HG02840 (cell line): ENCODE results near the gene CEP63.

Experiments
- ATAC-seq: cut with Tn5 transposase; IDR thresholded peaks from one replicate; pipeline ENCODE4 v1.9.1; 2021; ENCODE audit warnings: mild to moderate bottlenecking, moderate library complexity, moderate number of reproducible peaks; ENCODE audit not compliant: unreplicated experiment, low FRiP score

CEP63 gene

DNA sequence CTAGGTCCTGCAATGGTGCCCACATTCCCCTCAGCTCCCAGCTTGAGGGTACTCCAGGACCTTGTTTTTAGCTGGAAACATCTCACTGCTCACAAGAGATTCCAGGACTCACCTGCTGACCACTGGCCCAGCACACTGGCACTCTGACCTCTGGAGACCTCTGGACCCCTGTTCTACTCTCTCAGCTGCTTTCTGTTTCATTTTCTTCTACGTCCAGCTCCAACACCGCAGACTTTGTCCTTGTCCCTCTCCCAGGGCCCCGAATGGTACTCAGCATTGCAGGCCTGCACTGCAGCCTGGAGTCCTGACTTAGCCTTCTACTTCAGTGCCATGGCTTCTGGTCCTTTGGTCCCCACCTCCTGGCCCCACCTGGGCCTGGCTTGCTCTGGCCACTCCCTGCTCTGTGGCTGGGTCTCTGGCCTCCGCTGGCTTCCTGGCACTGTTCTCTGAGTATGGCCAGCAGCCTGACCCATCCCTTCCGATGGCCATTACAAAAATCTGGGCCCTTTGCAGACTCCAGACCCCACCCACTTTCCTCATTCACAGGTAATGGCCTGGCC lies 137.0 kb downstream of the CEP63 start:
- no peak for ATAC-seq

DNA sequence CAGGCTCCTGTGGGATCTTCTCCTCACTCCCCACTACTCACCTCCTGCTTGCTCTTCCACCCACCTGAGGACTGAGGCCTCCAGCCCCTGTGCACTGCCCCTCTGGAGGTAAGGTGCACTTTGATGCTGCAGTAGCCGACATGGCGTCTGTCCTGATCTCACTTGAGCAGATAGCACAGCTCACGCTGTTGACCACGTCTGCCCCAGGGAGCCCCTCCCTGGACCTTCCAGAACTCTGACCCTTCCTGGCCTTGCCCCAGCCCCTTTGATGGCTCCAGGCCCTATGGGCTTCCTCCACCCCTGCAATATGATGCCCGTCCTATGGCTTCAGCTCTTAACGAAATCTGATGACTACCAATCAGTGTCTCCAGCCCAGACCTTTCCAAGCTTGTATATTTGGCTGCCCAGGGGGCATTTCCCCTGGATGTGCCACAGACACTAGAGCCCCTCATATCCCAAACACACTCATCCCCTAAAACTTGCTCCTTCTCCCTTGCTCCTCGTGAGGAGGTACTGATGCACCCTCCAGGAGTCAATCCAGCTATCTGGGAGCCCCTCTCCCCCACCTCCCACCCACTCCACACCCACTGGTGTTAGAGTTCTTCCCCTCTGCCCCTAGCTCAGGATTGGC lies 137.9 kb downstream of the CEP63 start:
- ATAC-seq, result no peak
